PC-3 (cell line): ENCODE data around the gene CORO2B. TPM values are rescaled to one million over a fixed set of nuclear protein-coding genes. Genes with fewer than 3 reads are reported as not detected.
A peak's percentile ranks its signal among the peaks of the same experiment; 100 is the strongest.

Experiments
- ATAC-seq: fragments of 200-7000 bp; cut with Tn5 transposase; 2 replicates; pipeline ENCODE4 v1.9.1; 2020; ENCODE audit warnings: mild to moderate bottlenecking, moderate library complexity
- BruUV-seq: library from RNA; stranded (reverse); fragments of 400-500 nt; replicated peaks from 2 replicates; lab custom pipeline; 2021; lab: Mats Ljungman, UMichigan
- CTCF ChIA-PET: fragments of 300-600 bp; sonication (Branson Sonifier 250); formaldehyde crosslinking; loops from one replicate; lab custom pipeline; 2022; ENCODE audit warnings: antibody characterized with exemption; lab: Charles Lee
- POLR2A ChIA-PET: fragments of 300-600 bp; sonication (Branson Sonifier 250); formaldehyde crosslinking; loops from one replicate; lab custom pipeline; 2022; ENCODE audit warnings: antibody characterized with exemption; ENCODE audit not compliant: unreplicated experiment; lab: Charles Lee
- DNase-seq: peaks from one replicate; pipeline ENCODE4 v3.0.0-alpha.2; 2015
- H2AFZ ChIP-seq: fragments of 300-600 bp; sonication (generic); 2 replicates; pipeline ENCODE4 v1.6.0; 2016; ENCODE audit warnings: antibody characterized with exemption, low read length
- H3F3A ChIP-seq: fragments of 300-600 bp; sonication (generic); one replicate; pipeline ENCODE4 v1.6.0; 2017; ENCODE audit warnings: antibody characterized with exemption, low read length, control low read depth, mild to moderate bottlenecking; ENCODE audit not compliant: unreplicated experiment
- H3K27ac ChIP-seq: fragments of 300-600 bp; sonication (generic); 2 replicates; pipeline ENCODE4 v1.5.1; 2016; ENCODE audit warnings: mild to moderate bottlenecking, low read length
- H3K27me3 ChIP-seq: fragments of 300-600 bp; sonication (generic); 2 replicates; pipeline ENCODE4 v1.6.1; 2016; ENCODE audit warnings: low read length, mixed read lengths
- H3K36me3 ChIP-seq: fragments of 300-600 bp; sonication (generic); 2 replicates; pipeline ENCODE4 v1.6.1; 2016; ENCODE audit warnings: low read depth, mixed run types, low read length, mixed read lengths
- H3K4me1 ChIP-seq: fragments of 300-600 bp; sonication (generic); 2 replicates; pipeline ENCODE4 v1.5.1; 2016; ENCODE audit warnings: low read length; ENCODE audit not compliant: insufficient read depth
- H3K4me2 ChIP-seq: fragments of 300-600 bp; sonication (generic); 2 replicates; pipeline ENCODE4 v1.6.0; 2016; ENCODE audit warnings: low read length
- H3K4me3 ChIP-seq: fragments of 300-600 bp; sonication (generic); 2 replicates; pipeline ENCODE4 v1.5.1; 2016; ENCODE audit warnings: mild to moderate bottlenecking, low read length, mixed read lengths
- H3K79me2 ChIP-seq: fragments of 300-600 bp; sonication (generic); 2 replicates; pipeline ENCODE4 v1.6.1; 2017; ENCODE audit warnings: low read length, mixed read lengths
- H3K9ac ChIP-seq: fragments of 300-600 bp; sonication (generic); 2 replicates; pipeline ENCODE4 v1.6.0; 2016; ENCODE audit warnings: mild to moderate bottlenecking, low read length
- H3K9me2 ChIP-seq: fragments of 300-600 bp; sonication (generic); replicated peaks from 2 replicates; pipeline ENCODE4 v1.6.1; 2016; ENCODE audit warnings: mixed run types, low read length, mixed read lengths
- H3K9me3 ChIP-seq: fragments of 300-600 bp; sonication (generic); 2 replicates; pipeline ENCODE4 v1.6.1; 2016; ENCODE audit warnings: low read length, mixed read lengths
- H4K20me1 ChIP-seq: fragments of 300-600 bp; sonication (generic); 2 replicates; pipeline ENCODE4 v1.6.1; 2016; ENCODE audit warnings: low read length, mixed read lengths
- CTCF ChIP-seq: fragments of 300-600 bp; sonication (generic); conservative IDR thresholded peaks from 2 replicates; pipeline ENCODE4 v1.5.1; 2017; ENCODE audit warnings: antibody characterized with exemption, low read depth, mild to moderate bottlenecking, low read length
- EZH2 ChIP-seq: fragments of 300-600 bp; sonication (generic); IDR thresholded peaks from one replicate; pipeline ENCODE4 v1.6.1; 2017; ENCODE audit warnings: antibody characterized with exemption, mild to moderate bottlenecking, low read length; ENCODE audit not compliant: unreplicated experiment
- EZH2phosphoT487 ChIP-seq: fragments of 300-600 bp; sonication (generic); IDR thresholded peaks from 2 replicates; pipeline ENCODE4 v1.6.1; 2018; ENCODE audit warnings: mild to moderate bottlenecking, antibody characterized with exemption, low read length, borderline replicate concordance
- intact Hi-C: fragments of 100-400 bp; cut with micrococcal nuclease; formaldehyde crosslinking; loops from 2 replicates; pipeline ENCODE4 v1.9.0; 2023
- total RNA-seq: library from RNA; depleted of rRNA; stranded (reverse); fragments of >200 nt; gene quantifications from 2 replicates; pipeline ENCODE4 v1.2.3, GENCODE V29; 2014

The CORO2B gene
- total RNA-seq, 1 experiment from 2014 or later, result 0.66 TPM

- no peaks in the 10 kb centered on the region for H4K20me1 ChIP-seq
- no peaks in the 10 kb centered on the region for H3K36me3 ChIP-seq
- no peak overlapping the region for H3K9ac ChIP-seq
- no peak overlapping the region for H3K4me3 ChIP-seq
- no peaks in the 10 kb centered on the region for H3K27me3 ChIP-seq
- no peak overlapping the region for H3K27ac ChIP-seq
- no peaks in the 10 kb centered on the region for H3K9me3 ChIP-seq
- BruUV-seq, result no TSS peak
- no peaks in the 10 kb centered on the region for H3F3A ChIP-seq
- no peak overlapping the region for H2AFZ ChIP-seq
- no peak for DNase-seq
- TF ChIP-seq EZH2, result no peak
- no peak for TF ChIP-seq CTCF
- ATAC-seq, result no peak
- POLR2A ChIA-PET, result no interaction called here
- intact Hi-C loops, result no loop called here
- peaks cover 6% of the 10 kb centered on the region; the same call in 1 of the 2 replicates for H3K4me1 ChIP-seq
- H3K9me2 ChIP-seq, result no peaks in the 10 kb centered on the region
- CTCF ChIA-PET, result interaction anchor here (0.6 kb wide), 1 partner anchor 492 kb away, joined by 5 read pairs; no protein-coding TSS in a partner anchor
- H3K79me2 ChIP-seq, result no peaks in the 10 kb centered on the region
- H3K4me2 ChIP-seq, result no peak overlapping the region
Observed at GRCh38 chr15:68767833-68768232, 189.0 kb downstream of the CORO2B start.

GRCh38 chr15:68768321-68768720, 189.5 kb downstream of the CORO2B start:
- Histone ChIP-seq H3F3A (no peaks in the 10 kb centered on the region), H3K4me3 (no peak overlapping the region), H3K4me2 (no peak overlapping the region), H3K79me2 (no peaks in the 10 kb centered on the region), H3K9me2 (no peaks in the 10 kb centered on the region), H3K27ac (no peak overlapping the region), H3K27me3 (no peaks in the 10 kb centered on the region), H2AFZ (no peak overlapping the region), H4K20me1 (no peaks in the 10 kb centered on the region), H3K9me3 (no peaks in the 10 kb centered on the region), H3K4me1 (peaks cover 6% of the 10 kb centered on the region; the same call in 1 of the 2 replicates), H3K36me3 (no peaks in the 10 kb centered on the region), H3K9ac (no peak overlapping the region)
- TF ChIP-seq EZH2phosphoT487, result no peak
- no peak for TF ChIP-seq EZH2
- no peak for TF ChIP-seq CTCF
- intact Hi-C loops, result no loop called here
- ATAC-seq (peak; percentile 65), DNase-seq (peak; percentile 62)
- ChIA-PET CTCF (interaction anchor here (0.6 kb wide), 1 partner anchor 491 kb away, joined by 5 read pairs; no protein-coding TSS in a partner anchor), POLR2A (no interaction called here)
- no TSS peak for BruUV-seq

- Histone ChIP-seq H2AFZ (no peak overlapping the region), H4K20me1 (no peaks in the 10 kb centered on the region), H3K9me3 (no peaks in the 10 kb centered on the region), H3K36me3 (no peaks in the 10 kb centered on the region), H3K27ac (no peak overlapping the region), H3K4me1 (peaks cover 6% of the 10 kb centered on the region; the same call in 1 of the 2 replicates), H3K9me2 (no peaks in the 10 kb centered on the region), H3K79me2 (no peaks in the 10 kb centered on the region), H3K4me3 (no peak overlapping the region), H3K9ac (no peak overlapping the region), H3F3A (no peaks in the 10 kb centered on the region), H3K4me2 (no peak overlapping the region), H3K27me3 (no peaks in the 10 kb centered on the region)
- no TSS peak for BruUV-seq
- ATAC-seq (no peak), DNase-seq (no peak)
- POLR2A ChIA-PET, result no interaction called here
- CTCF ChIA-PET, result no interaction called here
- TF ChIP-seq EZH2 (no peak), CTCF (no peak), EZH2phosphoT487 (no peak)
- intact Hi-C loops, result no loop called here
Observed at GRCh38 chr15:68769702-68770101, 190.9 kb downstream of the CORO2B start.
